K562 (cell line): ENCODE results near the gene TULP4. TPM values are rescaled to one million over a fixed set of nuclear protein-coding genes. Genes with fewer than 3 reads are reported as not detected.

Source experiments
- ATF4 ChIP-seq: fragments of 450-650 bp; formaldehyde crosslinking; IDR thresholded peaks from 2 replicates; pipeline ENCODE4 v1.4.0; 2022; ENCODE audit warnings: mild to moderate bottlenecking, moderate library complexity
- CHD1 ChIP-seq: fragments of 200-600 bp; sonication (generic); IDR thresholded peaks from one replicate; pipeline ENCODE4 v1.6.1; 2012; ENCODE audit warnings: mild to moderate bottlenecking, moderate library complexity, low read length, inconsistent platforms
- COPS2 ChIP-seq: fragments of 450-650 bp; conservative IDR thresholded peaks from 2 replicates; pipeline ENCODE4 v1.6.1; 2016; ENCODE audit warnings: mild to moderate bottlenecking, moderate library complexity
- DIDO1 ChIP-seq: fragments of 450-650 bp; IDR thresholded peaks from 2 replicates; pipeline ENCODE4 v1.6.1; 2016; ENCODE audit warnings: low read depth, missing biosample characterization, missing genetic modification characterization
- DMBX1 ChIP-seq: fragments of 250-450 bp; sonication (Bioruptor Pico); IDR thresholded peaks from 2 replicates; pipeline ENCODE4 v1.8.0; 2022; ENCODE audit warnings: inconsistent platforms, mild to moderate bottlenecking, moderate library complexity, borderline replicate concordance
- ELF4 ChIP-seq: fragments of 450-650 bp; formaldehyde crosslinking; IDR thresholded peaks from 2 replicates; pipeline ENCODE4 v1.4.0; 2022; ENCODE audit warnings: missing genetic modification characterization
- HDAC2 ChIP-seq: fragments of 450-650 bp; IDR thresholded peaks from 2 replicates; pipeline ENCODE4 v1.6.1; 2016; ENCODE audit warnings: mild to moderate bottlenecking
- IFI16 ChIP-seq: fragments of 250-450 bp; sonication (Bioruptor Pico); IDR thresholded peaks from 2 replicates; pipeline ENCODE4 v2.1.2; 2022; ENCODE audit warnings: mild to moderate bottlenecking, inconsistent platforms
- MTA1 ChIP-seq: fragments of 450-650 bp; IDR thresholded peaks from 2 replicates; pipeline ENCODE4 v1.6.1; 2017; ENCODE audit warnings: borderline replicate concordance
- NCOA4 ChIP-seq: fragments of 450-650 bp; IDR thresholded peaks from 2 replicates; pipeline ENCODE4 v1.6.1; 2018; ENCODE audit warnings: mild to moderate bottlenecking; ENCODE audit not compliant: partially characterized antibody
- PREB ChIP-seq: sonication (generic); formaldehyde crosslinking; IDR thresholded peaks from 2 replicates; pipeline ENCODE4 v1.8.1; 2023; ENCODE audit warnings: mild to moderate bottlenecking, missing genetic modification reagents
- SREBF2 ChIP-seq: sonication (generic); formaldehyde crosslinking; IDR thresholded peaks from 2 replicates; pipeline ENCODE4 v1.4.0; 2020; ENCODE audit warnings: mild to moderate bottlenecking, missing genetic modification reagents
- TCF3 ChIP-seq: sonication (generic); formaldehyde crosslinking; IDR thresholded peaks from 2 replicates; pipeline ENCODE4 v1.4.0; 2020; ENCODE audit warnings: mild to moderate bottlenecking, missing genetic modification reagents
- TCF7 ChIP-seq: sonication (generic); IDR thresholded peaks from 2 replicates; pipeline ENCODE4 v1.6.1; 2016; ENCODE audit warnings: antibody characterized with exemption, borderline replicate concordance
- YBX1 ChIP-seq: fragments of 450-650 bp; IDR thresholded peaks from 2 replicates; pipeline ENCODE4 v1.7.1; 2016; ENCODE audit warnings: mild to moderate bottlenecking
- ZBTB11 ChIP-seq, 3 experiments: fragments of 200-800 bp in 1 of 3; fragments of 250-450 bp in 1 of 3; fragments of 450-650 bp in 1 of 3; sonication (Bioruptor Pico) in 1 of 3; sonication (Bioruptor generic) in 1 of 3; formaldehyde crosslinking in 1 of 3; IDR thresholded peaks; 2 replicates each; pipeline versions ENCODE4 v1.6.1 to v1.8.0; 2016 to 2022; ENCODE audit warnings: mild to moderate bottlenecking in 2 of 3, missing genetic modification characterization in 2 of 3, missing compliant biosample characterization in 1 of 3, moderate library complexity in 1 of 3
- ZC3H11A ChIP-seq: IDR thresholded peaks from 2 replicates; pipeline ENCODE4 v1.6.1; 2012; ENCODE audit warnings: low read depth, low read length, improper control_type of control experiment
- ZNF184 ChIP-seq: sonication (generic); formaldehyde crosslinking; IDR thresholded peaks from 2 replicates; pipeline ENCODE4 v1.5.0; 2020; ENCODE audit warnings: missing genetic modification reagents
- ZNF217 ChIP-seq: sonication (generic); formaldehyde crosslinking; IDR thresholded peaks from 2 replicates; pipeline ENCODE4 v1.8.0; 2022; ENCODE audit warnings: mild to moderate bottlenecking, missing genetic modification reagents
- ZNF253 ChIP-seq: fragments of 250-450 bp; sonication (Bioruptor Pico); conservative IDR thresholded peaks from 2 replicates; pipeline ENCODE4 v1.6.1; 2021; ENCODE audit warnings: mild to moderate bottlenecking
- ZNF274 ChIP-seq: IDR thresholded peaks from 2 replicates; pipeline ENCODE4 v1.6.1; 2011; ENCODE audit warnings: low read depth, mild to moderate bottlenecking, low read length, moderate library complexity, borderline replicate concordance
- ZNF384 ChIP-seq: IDR thresholded peaks from 2 replicates; pipeline ENCODE4 v1.6.1; 2012; ENCODE audit warnings: low read depth, low read length, improper control_type of control experiment
- ZNF699 ChIP-seq: fragments of 250-450 bp; sonication (Bioruptor Pico); IDR thresholded peaks from 2 replicates; pipeline ENCODE4 v1.8.0; 2021; ENCODE audit warnings: mild to moderate bottlenecking, moderate library complexity; ENCODE audit not compliant: insufficient replicate concordance
- ZNF785 ChIP-seq: fragments of 250-450 bp; sonication (Bioruptor Pico); IDR thresholded peaks from 2 replicates; pipeline ENCODE4 v1.4.0; 2020; ENCODE audit warnings: mild to moderate bottlenecking
- polyA plus RNA-seq, 8 experiments: library from polyadenylated mRNA; depleted of rRNA in 4 of 8; stranded (reverse) in 5 of 8; unstranded in 3 of 8; fragments of >200 nt; fragmentation: Nextera tagmentation in 2 of 8; fragmentation: Illumina TruSeq in 1 of 8; extraction: Ambion mirVana in 2 of 8; extraction: Trizol in 1 of 8; gene quantifications; 2 replicates each; pipeline versions ENCODE4 v1.2.1 to v1.2.3, GENCODE V29; 2011 to 2014; ENCODE audit warnings: inconsistent platforms in 1 of 8, missing spikeins in 1 of 8
- total RNA-seq, 7 experiments: library from RNA; depleted of rRNA in 6 of 7; stranded (reverse); fragments of >200 nt in 6 of 7; fragmentation: Illumina TruSeq in 2 of 7; extraction: Trizol in 2 of 7; gene quantifications; 2 replicates each; pipeline versions ENCODE4 v1.2.1 to v1.2.3, GENCODE V29; 2011 to 2021; ENCODE audit warnings: low replicate concordance in 1 of 7

Gene TULP4
- total and polyA plus RNA-seq, 9 of the 15 experiments (the other 6 are each of a cell fraction or from before 2014, with no cell fraction given) = 1.2 to 50.4 (median 11.0) TPM

GRCh38 chr6:158559895-158560835 lies 247.9 kb downstream of the TULP4 start, which contains the start of gene TMEM181 (continued):
- TF ChIP-seq ZNF785 (CRISPR knock-in tag) = no peak
- TF ChIP-seq ZNF699 (CRISPR knock-in tag) = no peak
- TF ChIP-seq ZNF384 = 0 out of 2 replicates have a peak, but pooled peaks have one; percentile 19
- TF ChIP-seq COPS2 = no peak
- no peak for TF ChIP-seq IFI16 (CRISPR knock-in tag)
- TF ChIP-seq ATF4 (CRISPR knock-in tag) = no peak
- no peak for TF ChIP-seq PREB (CRISPR knock-in tag)
- TF ChIP-seq ELF4 (CRISPR knock-in tag) = no peak
- no peak for TF ChIP-seq SREBF2 (CRISPR knock-in tag)
- 0 out of 2 replicates have a peak, but pooled peaks have one; percentile 50 for TF ChIP-seq HDAC2
- TF ChIP-seq ZNF184 = no peak
- TF ChIP-seq NCOA4 = no peak
- no peak for TF ChIP-seq ZNF217 (CRISPR knock-in tag)
- TF ChIP-seq DMBX1 (CRISPR knock-in tag) = no peak
- peak in 1 of 3 experiments; percentile 58; a peak in 2 of 6 replicates for TF ChIP-seq ZBTB11 (CRISPR knock-in tag; IDR thresholded peaks at IDR 0.05)
- no peak for TF ChIP-seq ZNF274
- TF ChIP-seq TCF3 (CRISPR knock-in tag) = peak; percentile 33
- peak; percentile 96 for TF ChIP-seq MTA1
- no peak for TF ChIP-seq ZNF253 (CRISPR knock-in tag)
- TF ChIP-seq YBX1 = no peak
- peak; percentile 91 for TF ChIP-seq CHD1
- TF ChIP-seq DIDO1 (tag) = no peak
- TF ChIP-seq ZC3H11A = no peak
- TF ChIP-seq TCF7 = no peak
